NCI-H187 treated with DMSO at 0.1 percent for 48 hours (cell line): ENCODE data around the gene DLG3.
"Not testable (repeated sequence)": the region's sequence is repeated elsewhere in the genome, so short reads cannot be mapped to it uniquely, and the experiment has no call there.

Experiments used
- DNase-seq: peaks from one replicate; lab custom pipeline; 2025; lab: John Stamatoyannopoulos, UW

The DLG3 gene

DNA sequence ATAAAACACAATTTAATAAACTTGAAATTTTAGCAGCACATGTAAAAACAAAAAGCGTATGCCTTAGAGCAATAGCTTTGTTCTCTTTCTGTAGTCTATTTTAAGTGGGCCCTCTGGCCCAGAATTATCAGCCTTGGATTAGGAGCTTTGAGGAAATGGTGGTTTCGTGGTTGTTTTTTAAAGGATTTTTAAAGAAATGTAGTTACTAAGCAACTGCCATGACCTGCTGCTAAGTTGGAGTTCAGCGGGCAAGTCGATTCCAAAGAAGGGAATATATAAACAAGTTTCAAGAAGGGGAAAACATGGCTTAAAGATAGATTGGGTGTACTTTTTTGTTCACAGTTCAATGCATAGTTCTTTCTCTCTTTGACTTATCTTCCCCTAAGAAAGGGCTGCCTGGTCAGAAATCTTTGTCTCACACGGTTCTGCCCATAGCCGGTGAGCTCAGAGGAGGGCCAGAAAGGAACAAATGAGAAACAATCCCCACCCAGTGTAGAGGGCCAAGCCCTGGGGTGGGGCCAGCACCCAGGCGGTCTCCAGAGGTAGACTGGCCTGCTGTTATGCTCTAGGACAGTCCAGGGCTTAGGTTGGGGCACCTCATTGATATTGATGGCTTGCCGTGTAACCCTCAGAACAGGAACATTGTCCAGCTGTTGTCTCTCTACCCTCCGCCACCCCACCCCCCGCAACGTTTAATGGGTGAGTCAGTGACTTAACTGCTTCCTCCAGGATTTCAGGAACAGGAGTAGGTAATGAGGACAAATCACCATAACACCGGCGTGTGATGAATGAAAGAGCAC, 32.5 kb downstream of the DLG3 start:
- DNase-seq, result no peak

DNA sequence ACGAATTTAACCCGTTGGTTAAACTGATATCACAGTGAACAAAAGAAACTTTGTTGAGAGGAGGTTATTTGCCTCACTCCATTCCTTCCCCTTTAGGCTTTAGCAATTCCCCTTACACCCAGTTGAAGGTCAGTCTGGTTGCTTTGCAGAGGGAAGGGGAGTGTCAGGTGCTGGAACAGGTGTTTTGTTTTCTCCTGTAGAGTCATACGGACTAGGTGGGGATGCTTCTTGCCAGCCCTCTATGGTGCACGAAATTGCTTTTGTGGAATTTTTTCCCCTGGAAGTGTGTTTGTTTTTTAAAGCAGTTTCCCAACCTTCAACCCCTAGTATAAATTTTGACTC, 33.1 kb downstream of the DLG3 start:
- DNase-seq, result no peak

DNA sequence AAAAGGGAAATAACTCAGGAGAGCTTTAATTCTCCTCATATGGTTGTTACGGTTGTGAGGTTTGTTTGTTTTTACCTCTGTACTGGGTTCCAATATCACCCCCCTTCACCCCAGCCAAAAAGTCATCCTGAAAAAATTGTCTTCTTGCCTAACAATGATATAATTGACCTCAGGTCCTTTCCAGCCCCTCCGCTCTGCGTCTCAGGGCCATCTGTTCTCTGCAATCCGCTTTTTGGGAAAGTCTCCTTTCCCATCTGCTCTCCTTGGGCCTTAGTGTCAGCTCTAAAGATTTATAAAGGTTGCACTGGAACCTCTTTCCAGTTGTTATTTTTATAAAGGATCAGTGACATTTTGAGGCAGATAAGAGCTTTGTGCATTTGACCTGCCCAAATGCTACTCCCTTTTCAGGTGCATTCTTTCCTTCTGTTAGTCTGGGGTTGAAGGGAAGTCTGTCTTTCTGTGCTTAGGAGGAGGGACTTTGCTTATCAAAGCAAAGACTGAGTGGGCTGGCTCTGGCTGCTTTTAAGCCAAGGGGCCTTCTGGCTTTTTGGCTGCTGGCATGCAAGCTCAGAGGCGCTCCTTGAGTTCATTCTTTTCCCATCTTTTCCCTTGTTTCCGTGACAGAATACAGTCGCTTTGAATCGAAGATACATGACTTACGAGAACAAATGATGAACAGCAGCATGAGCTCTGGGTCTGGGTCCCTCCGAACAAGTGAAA, 34.1 kb downstream of the DLG3 start:
- DNase-seq, result no peak

DNA sequence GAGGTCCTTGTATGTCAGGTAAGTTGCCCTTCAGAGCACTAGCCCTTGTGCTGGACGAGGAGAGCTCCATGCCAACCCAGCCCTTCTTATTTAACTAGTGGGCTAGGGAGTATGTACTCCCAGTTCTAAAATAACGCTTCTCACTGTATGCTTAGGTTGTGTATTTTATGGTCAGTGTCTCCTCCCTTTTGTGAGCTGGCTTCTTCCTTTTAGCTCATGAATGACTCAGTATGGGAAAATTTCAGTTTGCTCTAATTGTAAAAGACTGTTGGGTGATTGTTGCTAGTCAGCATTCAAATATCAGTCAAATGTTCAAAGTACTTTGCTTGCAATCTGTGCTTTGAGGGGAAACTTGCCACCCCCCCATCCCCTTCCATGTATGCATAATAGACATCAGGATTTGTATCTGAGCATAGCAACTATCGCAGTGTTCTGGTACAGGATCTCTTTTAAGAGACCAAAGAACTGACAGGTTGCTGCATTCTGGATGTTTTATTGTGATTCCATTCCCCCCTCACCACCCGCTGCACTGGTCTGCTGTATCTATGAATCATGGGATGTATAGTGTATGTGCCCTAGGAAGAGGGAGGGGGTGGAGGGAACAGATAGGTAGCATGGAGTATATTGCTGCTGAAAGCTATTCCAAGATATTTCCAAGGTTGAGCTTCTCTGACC, 34.7 kb downstream of the DLG3 start:
- no peak for DNase-seq

DNA sequence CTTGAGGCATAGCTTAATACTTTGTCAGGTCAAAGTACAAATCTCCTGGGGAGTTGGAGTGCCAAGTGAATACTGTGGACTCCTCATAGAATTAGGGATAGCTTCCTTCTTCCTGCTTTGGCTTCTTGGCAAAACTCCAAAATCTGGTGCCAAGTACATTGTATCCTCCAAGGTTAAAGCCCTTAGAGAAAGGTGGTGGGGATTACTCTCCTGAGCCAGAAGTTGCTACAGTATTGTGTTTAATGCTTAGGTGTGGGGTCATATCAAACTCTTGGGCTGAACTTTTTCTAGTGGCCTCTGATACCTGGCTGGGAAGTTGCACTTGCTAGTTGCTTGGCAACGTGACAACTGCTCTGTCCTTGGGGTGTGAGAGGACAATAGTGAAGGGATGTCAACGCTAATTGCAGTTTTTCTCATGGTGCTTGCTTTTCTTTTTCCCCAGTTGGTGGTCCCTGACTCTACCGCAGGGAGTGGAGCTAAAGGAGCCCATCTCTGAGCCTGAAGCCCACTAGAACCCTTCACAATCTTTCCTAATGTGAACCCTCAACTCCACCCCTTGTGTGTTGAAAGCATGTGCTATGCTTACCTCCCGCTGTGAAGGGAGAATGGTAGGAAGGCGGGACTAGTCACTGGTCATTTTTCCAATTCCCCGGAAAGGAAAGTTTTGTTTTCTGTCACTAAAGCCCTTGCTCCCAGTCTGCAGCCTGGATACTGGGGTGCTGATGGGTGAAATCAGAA, 35.5 kb downstream of the DLG3 start:
- DNase-seq, result no peak

DNA sequence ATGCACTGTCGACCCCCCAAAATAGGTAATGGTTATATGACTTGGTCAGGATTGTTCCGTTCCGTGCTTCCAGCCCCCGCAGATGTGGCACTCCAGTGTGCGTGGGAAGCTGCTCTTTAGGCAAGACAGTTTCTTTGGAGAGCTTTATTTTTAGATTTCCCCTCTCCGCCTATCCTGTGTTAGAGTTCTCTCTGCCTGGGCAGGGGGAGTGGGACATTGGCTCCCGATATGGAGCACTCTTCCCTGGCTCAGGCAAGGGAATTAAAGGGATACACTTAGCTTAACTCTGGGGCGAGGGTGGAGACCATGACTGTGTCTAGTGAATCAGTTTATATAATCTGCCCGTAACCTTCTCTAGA, 36.0 kb downstream of the DLG3 start:
- DNase-seq, result no peak

DNA sequence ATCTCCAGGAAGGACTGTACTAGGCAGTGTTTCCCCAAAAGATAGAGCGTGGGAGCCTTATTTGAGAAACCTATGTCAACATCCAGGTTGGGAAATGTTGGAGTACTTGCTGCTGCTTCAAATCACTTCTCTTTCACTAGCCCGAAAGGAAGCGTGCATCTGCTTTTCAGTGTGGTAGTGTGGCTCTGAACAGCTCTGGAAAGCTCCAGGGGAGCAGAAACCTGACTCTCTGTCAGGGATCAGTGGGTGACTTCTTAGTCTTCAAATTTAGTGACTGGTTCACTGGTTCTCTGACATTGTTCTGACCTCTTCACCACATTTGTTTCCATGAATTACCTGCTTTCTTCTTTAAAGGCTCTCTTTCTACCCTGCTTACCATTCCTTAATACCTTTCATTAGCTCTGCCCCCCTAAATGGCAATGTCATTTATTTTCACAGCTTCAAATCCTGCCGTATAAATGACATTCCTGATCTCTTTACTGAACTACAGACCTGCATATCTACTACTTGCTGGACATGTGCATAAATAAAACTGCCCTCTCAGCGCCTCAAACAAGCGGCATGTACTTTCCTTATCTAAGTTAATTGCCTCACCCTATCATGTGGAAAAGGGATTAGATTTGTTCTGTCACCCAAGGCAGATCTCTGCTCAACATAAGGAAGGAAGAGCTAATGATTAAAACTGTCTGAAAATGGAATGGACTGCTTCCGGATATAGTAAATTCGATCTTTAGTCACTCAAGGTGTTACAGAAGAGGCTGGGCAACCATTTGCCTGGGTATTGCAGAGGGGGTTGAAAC, 37.0 kb downstream of the DLG3 start:
- DNase-seq, result no peak

DNA sequence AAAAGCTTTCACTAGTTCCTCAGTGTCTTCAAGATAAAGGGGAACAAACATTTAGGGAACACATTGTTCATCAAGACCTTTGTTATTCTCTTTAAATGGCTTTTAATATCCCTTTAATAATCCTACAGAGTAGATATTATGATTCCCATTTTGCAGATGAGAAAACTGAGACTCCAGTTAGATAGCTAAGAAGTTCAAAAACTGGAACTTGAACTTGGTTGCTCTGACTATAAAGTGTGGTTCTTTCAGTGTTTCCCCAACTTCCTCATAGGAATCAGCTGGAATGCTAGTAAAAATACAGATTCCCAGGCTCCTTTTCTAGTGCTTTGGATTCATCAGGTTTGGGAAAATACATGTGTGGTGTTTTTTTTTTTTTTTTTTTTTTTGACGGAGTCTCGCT, 37.7 kb downstream of the DLG3 start:
- DNase-seq, result no peak

DNA sequence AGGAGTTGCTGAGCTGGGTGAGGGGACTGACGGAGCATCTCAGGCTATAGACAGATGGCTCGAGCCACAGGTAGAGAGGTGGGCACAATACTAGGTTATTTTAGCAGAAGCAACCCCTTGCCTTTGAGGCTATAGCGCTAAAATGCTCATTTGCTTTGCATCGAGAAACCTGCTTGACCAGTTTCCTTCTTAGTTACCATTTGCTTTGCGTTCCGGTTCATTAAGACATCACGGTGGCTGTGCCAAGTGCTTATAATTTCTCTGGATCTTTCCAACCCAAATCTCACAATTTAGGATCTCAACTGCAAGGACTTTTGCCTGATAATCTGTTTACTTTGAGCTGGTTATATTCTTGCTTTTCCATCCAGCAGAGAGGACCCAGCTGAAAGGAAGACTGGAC, 40.8 kb downstream of the DLG3 start:
- DNase-seq, result no peak

DNA sequence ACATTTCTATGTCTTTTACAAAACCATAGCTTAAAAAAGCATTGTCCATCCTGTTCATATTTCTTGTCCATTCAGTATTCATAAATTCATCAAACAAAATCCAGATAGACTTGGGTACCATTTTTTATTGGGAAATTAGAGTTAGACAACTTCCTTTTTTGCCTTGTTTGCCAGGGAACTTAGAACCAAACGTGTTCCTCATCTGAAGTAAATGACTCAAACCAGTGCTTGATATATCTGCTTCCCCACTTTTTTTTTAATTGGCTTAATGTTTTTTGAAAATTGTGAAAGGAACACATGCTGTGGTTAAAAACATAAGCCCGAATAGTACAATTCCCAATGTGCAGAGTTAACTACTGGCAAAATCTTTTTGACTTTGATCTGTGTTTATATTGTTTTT, 44.2 kb downstream of the DLG3 start:
- DNase-seq, result no peak

DNA sequence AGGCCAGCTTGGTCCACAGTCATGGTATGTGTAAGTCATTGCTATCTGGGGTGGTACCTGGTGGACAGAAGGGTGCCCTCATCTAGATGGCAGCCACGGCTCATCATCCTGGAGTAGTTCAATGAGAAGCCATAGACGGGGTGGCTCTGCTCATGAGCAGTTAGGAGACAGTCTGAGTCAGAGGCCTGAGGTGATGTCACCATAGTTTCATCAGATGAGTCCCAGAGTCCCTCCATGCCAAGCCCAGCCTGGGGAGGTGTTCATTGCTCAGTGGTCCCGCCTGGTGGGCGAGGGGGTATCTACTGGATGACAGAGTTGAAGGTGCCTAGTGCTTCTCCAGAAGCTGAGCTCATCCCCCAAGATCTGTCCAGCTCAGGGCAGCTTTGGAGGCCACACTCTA, 49.8 kb downstream of the DLG3 start:
- no peak for DNase-seq

DNA sequence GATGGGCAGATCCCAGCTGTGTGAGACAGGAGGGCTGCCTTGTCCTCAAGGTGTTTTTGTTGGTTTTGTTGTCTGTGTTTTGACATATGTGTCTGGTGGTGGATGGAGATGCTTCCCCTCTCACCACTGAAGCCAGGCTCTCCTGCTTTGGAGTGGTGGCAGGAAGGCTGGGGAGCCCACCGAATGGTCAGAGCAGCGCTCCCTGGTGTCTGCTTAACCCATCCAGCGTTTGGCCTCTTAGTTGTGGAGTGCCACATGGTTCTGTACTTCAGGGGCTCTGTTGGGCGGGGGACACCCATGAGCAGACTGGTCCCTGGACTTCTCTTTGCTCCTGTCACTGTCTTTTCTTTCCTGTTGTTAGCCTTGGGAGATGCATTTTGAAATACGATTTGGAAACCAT, 51.9 kb downstream of the DLG3 start:
- no peak for DNase-seq

DNA sequence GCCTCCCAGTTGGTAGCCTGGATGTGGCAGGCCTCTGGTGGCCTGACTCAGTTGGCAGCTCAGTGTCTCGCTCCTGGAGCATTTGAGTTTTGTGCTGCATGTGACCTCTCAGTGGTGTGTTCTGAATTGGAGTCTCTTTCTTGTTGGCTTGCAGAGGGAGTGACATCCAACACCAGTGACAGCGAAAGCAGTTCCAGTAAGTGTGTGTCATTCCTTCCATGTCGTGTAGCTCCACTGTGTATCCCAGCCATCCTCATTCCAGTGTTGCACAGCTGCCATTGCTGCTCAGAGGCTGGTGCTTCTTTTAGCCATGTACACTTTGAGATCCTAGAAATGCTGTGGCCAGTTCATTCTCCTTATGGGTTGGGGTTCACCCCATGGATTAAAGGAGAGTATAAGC, 52.4 kb downstream of the DLG3 start:
- no peak for DNase-seq

DNA sequence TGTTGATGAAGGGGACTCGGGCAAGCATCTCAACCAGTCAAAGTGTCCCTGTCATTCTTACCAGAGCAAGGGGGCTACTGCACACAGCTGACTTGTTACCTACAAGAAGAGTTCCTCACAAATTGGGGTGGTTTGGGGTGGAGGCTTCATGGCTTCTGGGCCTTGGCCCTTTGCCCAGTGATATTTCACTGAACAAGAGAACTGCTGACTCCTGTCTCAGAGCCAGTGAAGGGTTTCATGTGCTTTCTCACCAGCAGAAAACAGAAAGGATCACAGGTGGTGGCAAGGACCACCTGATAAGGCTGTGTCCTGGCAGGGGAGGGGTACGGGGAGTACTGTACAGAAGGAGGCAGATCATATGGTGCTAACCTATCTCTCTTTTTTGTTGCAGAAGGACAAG, 53.5 kb downstream of the DLG3 start:
- DNase-seq, result no peak

DNA sequence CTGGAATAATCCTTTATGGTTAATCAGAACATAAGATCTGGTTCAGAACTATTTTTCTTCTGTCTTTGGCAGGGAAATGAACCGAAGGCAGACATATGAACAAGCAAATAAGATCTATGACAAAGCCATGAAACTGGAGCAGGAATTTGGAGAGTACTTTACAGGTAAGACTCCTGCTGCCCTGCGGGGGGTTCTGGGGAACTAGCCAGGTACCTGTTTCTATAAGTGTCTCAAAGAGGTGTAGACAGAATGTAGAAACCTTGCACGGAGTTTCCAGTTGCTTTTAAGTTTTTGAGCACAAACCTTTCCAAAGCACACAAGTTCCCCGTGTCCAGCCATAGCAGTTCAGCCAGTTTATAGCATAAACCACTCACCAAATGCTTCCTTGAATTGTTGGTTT, 56.2 kb downstream of the DLG3 start:
- DNase-seq, result no peak

DNA sequence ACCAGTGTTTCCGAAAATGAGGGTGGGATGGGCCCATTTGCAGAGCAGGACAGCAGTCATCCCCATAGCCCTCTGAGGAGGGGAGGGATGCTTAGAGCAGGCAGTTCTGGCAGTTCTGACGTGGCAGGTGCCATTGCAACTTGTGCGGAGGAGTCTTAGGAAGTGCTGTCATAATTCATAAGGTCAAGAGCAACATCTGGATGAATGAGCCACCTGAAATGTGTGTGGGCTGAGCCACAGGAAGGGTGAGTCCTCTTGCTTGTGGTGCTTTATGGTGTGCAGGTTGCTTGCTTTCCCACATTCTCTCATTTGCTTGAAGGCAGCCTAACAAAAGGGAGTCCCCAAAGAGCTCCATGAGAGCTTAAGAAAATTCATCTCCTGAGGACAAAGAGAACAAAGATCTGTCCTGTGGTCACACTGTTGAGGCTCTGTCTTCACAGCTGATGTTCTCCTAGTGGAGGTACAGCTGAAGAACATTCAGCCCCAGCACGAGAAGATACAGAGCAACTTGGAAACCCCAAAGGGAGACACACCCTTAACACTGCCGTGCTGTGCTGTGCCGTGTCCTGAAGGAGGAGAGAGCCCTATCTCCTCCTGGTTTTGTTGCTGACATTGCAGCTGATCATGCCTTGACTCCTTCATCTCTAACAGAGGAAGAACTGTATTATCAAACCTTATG, 60.3 kb downstream of the DLG3 start:
- DNase-seq, result no peak

DNA sequence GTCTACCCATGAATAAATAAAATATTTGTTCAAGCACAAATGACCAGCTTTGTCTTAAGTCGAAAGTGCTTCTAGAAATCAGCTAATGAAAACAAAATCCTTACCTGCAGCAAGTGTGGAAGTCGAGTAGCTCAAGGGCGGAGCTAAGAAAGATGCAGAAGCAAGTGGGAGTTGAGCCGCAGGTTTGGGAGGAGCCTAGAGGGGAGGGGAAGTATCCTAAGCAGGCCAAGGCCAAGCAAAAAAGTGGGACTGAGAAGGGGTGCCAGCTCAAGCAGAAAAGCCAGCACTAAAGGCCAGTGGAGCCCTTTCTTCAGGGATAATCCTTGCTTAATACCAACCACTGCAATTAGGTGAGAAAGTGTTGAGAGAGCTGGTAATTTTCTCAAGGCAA, 60.8 kb downstream of the DLG3 start:
- no peak for DNase-seq

DNA sequence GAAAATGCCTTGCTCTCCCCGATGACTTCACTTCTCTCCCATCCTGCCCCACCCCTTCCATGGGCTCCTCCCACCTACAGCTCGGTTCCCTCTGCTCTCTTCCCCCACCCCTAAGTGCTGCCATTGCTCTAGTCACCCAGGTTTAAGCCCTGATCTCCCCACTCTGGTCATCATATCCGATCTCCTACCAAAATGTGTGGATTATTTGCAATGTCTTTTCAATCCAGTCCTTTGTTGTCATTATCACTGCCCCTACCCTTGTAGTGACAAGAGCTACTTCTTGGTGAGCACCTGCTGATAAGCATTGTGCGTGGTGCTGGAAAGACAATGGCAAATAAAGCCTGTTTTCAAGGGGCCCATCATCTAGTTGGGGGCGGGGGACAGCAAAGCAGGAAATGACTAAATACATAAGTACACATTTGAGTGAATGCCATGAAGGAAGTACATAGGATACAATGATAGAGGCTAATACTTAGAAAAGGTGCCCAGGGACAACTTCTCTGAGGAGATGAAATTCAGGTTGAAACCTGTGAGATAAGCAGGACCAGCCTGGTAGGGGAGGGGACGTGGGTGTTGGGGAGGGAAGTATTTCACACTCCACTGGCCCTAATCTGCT, 63.8 kb downstream of the DLG3 start:
- DNase-seq, result peak; percentile 2

DNA sequence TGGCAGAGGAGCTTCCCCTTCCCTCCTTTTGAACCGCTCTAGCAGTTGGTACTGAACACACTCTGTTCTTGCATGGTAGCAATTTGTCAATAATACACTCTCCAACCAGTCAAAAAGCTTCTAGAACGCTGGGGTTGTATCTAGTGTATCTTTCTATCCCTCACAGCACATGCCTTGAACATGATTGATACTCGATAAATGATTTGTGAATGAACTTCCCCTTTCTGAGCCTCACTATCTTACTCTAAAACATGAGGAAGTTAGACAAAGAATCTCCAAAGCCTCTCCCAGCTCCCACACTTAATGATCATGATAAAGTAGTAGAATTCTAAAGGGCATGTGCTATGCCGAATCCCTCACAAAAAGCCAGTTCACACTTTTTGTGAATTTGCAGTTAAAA, 64.4 kb downstream of the DLG3 start:
- DNase-seq, result no peak

DNA sequence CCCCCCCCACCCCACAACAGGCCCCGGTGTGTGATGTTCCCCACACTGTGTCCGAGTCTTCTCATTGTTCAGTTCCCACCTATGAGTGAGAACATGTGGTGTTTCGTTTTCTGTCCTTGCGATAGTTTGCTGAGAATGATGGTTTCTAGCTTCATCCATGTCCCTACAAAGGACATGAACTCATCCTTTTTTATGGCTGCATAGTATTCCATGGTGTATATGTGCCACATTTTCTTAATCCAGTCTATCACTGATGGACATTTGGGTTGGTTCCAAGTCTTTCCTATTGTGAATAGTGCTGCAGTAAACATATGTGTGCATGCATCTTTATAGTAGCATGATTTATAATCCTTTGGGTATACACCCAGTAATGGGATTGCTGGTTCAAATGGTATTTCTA, 70.6 kb downstream of the DLG3 start:
- not testable (repeated sequence) for DNase-seq

DNA sequence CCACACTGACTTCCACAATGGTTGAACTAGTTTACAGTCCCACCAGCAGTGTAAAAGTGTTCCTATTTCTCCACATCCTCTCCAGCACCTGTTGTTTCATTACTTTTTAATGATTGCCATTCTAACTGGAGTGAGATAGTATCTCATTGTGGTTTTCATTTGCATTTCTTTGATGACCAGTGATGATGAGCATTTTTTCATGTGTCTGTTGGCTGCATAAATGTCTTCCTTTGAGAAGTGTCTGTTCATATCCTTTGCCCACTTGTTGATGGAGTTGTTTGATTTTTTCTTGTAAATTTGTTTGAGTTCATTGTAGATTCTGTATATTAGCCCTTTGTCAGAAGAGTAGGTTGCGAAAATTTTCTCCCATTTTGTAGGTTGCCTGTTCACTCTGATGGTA, 71.1 kb downstream of the DLG3 start:
- not testable (repeated sequence) for DNase-seq
